Caco-2 (cell line): ENCODE results near the gene ARHGAP24. TPM values are rescaled to one million over a fixed set of nuclear protein-coding genes. Genes with fewer than 3 reads are reported as not detected.

Source experiments
- BruUV-seq: library from RNA; stranded (reverse); fragments of 400-500 nt; replicated peaks from 2 replicates; lab custom pipeline; 2021; lab: Mats Ljungman, UMichigan
- CTCF ChIA-PET: fragments of 300-600 bp; sonication (Branson Sonifier 250); formaldehyde crosslinking; loops from one replicate; lab custom pipeline; 2022; ENCODE audit warnings: antibody characterized with exemption; lab: Charles Lee
- POLR2A ChIA-PET: fragments of 300-600 bp; sonication (Branson Sonifier 250); formaldehyde crosslinking; loops from one replicate; lab custom pipeline; 2022; ENCODE audit warnings: antibody characterized with exemption; lab: Charles Lee
- DNase-seq, 2 experiments: peaks; one replicate each; pipeline versions ENCODE4 v3.0.0 to v3.0.0-alpha.2; 2020 to 2022
- H3K27me3 ChIP-seq: replicated peaks from 2 replicates; pipeline ENCODE4 v1.6.0; 2011; ENCODE audit warnings: low read length; ENCODE audit not compliant: control insufficient read depth, insufficient read depth
- H3K36me3 ChIP-seq: 2 replicates; pipeline ENCODE4 v1.5.1; 2011; ENCODE audit warnings: low read length; ENCODE audit not compliant: control insufficient read depth, insufficient read depth
- H3K4me1 ChIP-seq: fragments of 250-450 bp; sonication (Bioruptor Pico); 2 replicates; pipeline ENCODE4 v1.5.1; 2020; ENCODE audit warnings: mild to moderate bottlenecking
- H3K4me3 ChIP-seq: 2 replicates; pipeline ENCODE4 v1.5.1; 2011; ENCODE audit warnings: low read depth, mild to moderate bottlenecking, control low read depth, low read length
- H3K9me3 ChIP-seq: fragments of 250-450 bp; sonication (Bioruptor Pico); 2 replicates; pipeline ENCODE4 v1.5.1; 2020; ENCODE audit warnings: mild to moderate bottlenecking, moderate library complexity
- H3K27ac Mint-ChIP-seq: one replicate; pipeline ENCODE4 v1.8.0; 2022; ENCODE audit warnings: mixed read lengths; ENCODE audit not compliant: unreplicated experiment
- H3K27me3 Mint-ChIP-seq: one replicate; pipeline ENCODE4 v1.8.0; 2022; ENCODE audit warnings: mixed read lengths; ENCODE audit not compliant: insufficient read depth, unreplicated experiment
- H3K36me3 Mint-ChIP-seq: one replicate; pipeline ENCODE4 v1.8.0; 2022; ENCODE audit warnings: mild to moderate bottlenecking, mixed read lengths; ENCODE audit not compliant: insufficient read depth, unreplicated experiment
- H3K4me1 Mint-ChIP-seq: one replicate; pipeline ENCODE4 v1.8.0; 2022; ENCODE audit warnings: low read depth, mixed read lengths; ENCODE audit not compliant: unreplicated experiment
- H3K4me3 Mint-ChIP-seq: one replicate; pipeline ENCODE4 v1.8.0; 2022; ENCODE audit warnings: mild to moderate bottlenecking, moderate library complexity, mixed read lengths; ENCODE audit not compliant: unreplicated experiment
- H3K9me3 Mint-ChIP-seq: one replicate; pipeline ENCODE4 v1.8.0; 2022; ENCODE audit warnings: mixed read lengths; ENCODE audit not compliant: unreplicated experiment
- intact Hi-C: fragments of 100-400 bp; cut with micrococcal nuclease; formaldehyde crosslinking; loops from one replicate; pipeline ENCODE4 v1.10.0; 2022; ENCODE audit not compliant: unreplicated experiment
- total RNA-seq: library from RNA; stranded (reverse); gene quantifications from 2 replicates; pipeline ENCODE4 v1.2.3, GENCODE V29; 2022
- TF ChIP-seq, protein P1 (sequence below), 2 experiments: fragments of 200-600 bp in 1 of 2; IDR thresholded peaks; 1 replicate in 1 of 2; 2 replicates in 1 of 2; pipeline versions ENCODE4 v1.5.1 to v1.8.0; 2011 to 2022; ENCODE audit warnings: antibody characterized with exemption in 1 of 2, control low read depth in 1 of 2, inconsistent platforms in 1 of 2, low read depth in 1 of 2, low read length in 1 of 2, mild to moderate bottlenecking in 1 of 2, moderate library complexity in 1 of 2; ENCODE audit not compliant: insufficient read depth in 1 of 2, severe bottlenecking in 1 of 2, unreplicated experiment in 1 of 2

ARHGAP24 gene
- total RNA-seq, 1 experiment from 2014 or later, result 2.8 TPM

DNA sequence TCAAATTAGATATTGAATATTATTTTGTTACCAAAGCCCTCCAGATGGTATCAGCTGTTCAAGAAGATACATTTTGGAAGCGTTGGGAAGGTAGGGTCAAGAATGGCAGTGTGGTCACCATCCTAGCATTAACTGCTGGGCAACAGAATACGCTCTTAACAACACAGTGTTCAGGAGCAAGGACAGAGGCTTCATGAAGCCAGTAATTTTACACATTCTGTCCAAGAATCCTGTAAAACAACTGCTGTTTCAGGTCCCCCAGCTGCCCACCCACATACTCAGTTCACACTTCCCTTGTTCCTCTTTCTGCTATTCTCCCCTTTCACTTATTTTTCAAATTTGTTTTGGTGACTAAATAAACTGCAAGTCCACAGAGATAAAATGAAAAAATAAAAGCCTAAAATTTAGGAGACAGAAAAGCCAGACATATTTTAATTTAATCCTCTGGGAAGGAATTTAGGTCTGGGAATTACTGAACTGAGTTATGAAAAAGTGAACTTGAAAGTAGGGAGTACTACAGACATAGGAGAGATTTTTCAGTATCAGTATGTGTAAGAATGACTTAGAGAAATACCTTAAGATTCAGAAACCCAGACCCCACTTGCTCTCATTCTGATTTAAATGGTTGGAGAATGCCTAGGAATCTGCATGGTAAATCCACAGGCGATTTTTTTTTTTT is 478.2 kb downstream of the ARHGAP24 start:
- TF ChIP-seq, protein P1, sequence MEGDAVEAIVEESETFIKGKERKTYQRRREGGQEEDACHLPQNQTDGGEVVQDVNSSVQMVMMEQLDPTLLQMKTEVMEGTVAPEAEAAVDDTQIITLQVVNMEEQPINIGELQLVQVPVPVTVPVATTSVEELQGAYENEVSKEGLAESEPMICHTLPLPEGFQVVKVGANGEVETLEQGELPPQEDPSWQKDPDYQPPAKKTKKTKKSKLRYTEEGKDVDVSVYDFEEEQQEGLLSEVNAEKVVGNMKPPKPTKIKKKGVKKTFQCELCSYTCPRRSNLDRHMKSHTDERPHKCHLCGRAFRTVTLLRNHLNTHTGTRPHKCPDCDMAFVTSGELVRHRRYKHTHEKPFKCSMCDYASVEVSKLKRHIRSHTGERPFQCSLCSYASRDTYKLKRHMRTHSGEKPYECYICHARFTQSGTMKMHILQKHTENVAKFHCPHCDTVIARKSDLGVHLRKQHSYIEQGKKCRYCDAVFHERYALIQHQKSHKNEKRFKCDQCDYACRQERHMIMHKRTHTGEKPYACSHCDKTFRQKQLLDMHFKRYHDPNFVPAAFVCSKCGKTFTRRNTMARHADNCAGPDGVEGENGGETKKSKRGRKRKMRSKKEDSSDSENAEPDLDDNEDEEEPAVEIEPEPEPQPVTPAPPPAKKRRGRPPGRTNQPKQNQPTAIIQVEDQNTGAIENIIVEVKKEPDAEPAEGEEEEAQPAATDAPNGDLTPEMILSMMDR (IDR thresholded peaks at IDR 0.05; ENCODE audit: insufficient read depth in 1 of 2, low read depth in 1 of 2, low read length in 1 of 2, severe bottlenecking in 1 of 2, unreplicated experiment in 1 of 2), result no peak
- no peaks in the 10 kb centered on the region for H3K36me3 Mint-ChIP-seq
- no peak overlapping the region for H3K4me3 Mint-ChIP-seq
- Histone ChIP-seq H3K4me1 (peaks cover 4% of the 10 kb centered on the region; the same call in 1 of the 2 replicates), H3K36me3 (no peaks in the 10 kb centered on the region), H3K9me3 (no peaks in the 10 kb centered on the region; the same call in 1 of the 2 replicates), H3K27me3 (no peaks in the 10 kb centered on the region), H3K4me3 (no peak overlapping the region)
- H3K9me3 Mint-ChIP-seq, result no peaks in the 10 kb centered on the region
- no peak for DNase-seq
- ChIA-PET CTCF (no interaction called here), POLR2A (no interaction called here)
- intact Hi-C loops, result no loop called here
- peaks cover 6% of the 10 kb centered on the region for H3K4me1 Mint-ChIP-seq
- no peaks in the 10 kb centered on the region for H3K27me3 Mint-ChIP-seq
- no peak overlapping the region for H3K27ac Mint-ChIP-seq
- no TSS peak for BruUV-seq

DNA sequence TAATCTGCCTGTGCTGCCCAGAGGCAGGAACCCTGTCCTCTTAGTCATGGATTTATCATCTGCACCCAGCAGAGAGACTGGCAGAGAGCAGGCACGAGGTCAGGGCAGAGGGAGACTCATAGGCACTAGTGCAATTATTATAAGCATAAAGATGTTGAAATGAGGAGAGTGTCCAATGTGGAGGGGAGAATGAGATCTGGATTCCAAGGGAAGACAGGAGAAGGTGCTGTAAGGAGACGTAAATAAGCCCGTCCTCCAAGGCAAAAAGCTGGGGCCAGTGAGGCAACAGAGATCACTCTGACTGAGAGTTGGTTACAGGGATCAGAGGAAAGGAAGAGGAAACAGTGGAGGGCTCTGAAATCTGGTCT is 478.7 kb downstream of the ARHGAP24 start:
- Mint-ChIP-seq H3K4me1 (peaks cover 6% of the 10 kb centered on the region), H3K9me3 (no peaks in the 10 kb centered on the region), H3K27me3 (no peaks in the 10 kb centered on the region), H3K36me3 (no peaks in the 10 kb centered on the region), H3K4me3 (no peak overlapping the region), H3K27ac (no peak overlapping the region)
- H3K9me3 ChIP-seq, result no peaks in the 10 kb centered on the region; the same call in 1 of the 2 replicates
- TF ChIP-seq, protein P1 (IDR thresholded peaks at IDR 0.05; ENCODE audit: insufficient read depth in 1 of 2, low read depth in 1 of 2, low read length in 1 of 2, severe bottlenecking in 1 of 2, unreplicated experiment in 1 of 2), result no peak
- no peak overlapping the region for H3K4me3 ChIP-seq
- no peak for DNase-seq
- ChIA-PET POLR2A (no interaction called here), CTCF (no interaction called here)
- H3K27me3 ChIP-seq, result no peaks in the 10 kb centered on the region
- no peaks in the 10 kb centered on the region for H3K36me3 ChIP-seq
- intact Hi-C loops, result no loop called here
- BruUV-seq, result no TSS peak
- H3K4me1 ChIP-seq, result peaks cover 4% of the 10 kb centered on the region; the same call in 1 of the 2 replicates

DNA sequence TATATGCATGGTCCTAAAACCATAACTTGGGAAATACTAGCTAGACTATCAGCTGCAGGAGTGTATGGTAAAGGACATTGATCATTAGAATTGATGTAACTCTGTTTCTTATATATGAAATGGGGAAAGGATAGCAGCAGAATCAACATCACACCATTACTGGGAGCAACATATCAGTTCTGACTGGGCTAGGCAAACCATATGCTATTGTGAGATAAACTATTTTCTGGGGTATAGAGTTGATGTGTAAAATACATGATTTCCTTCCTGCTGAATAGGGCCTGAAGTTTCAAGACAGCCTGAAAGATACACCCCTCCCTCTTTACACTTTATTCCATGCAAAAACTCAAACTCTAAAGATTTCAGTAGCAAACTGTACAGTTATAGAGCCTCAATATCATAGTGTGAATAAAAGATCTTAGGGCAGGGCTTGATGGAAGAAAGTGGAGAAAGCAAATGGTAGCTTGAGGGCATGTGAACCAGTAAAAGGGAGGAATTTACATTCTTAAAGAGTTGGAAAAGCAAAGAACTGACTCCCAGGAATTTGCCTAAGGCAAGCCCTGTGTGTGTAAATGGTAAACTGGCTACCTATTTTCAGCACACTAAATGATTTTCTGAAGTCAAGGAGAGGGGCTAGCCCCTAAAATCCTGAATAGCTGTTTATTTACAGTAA is 480.8 kb downstream of the ARHGAP24 start:
- H3K4me1 Mint-ChIP-seq, result peaks cover 6% of the 10 kb centered on the region
- Histone ChIP-seq H3K9me3 (no peaks in the 10 kb centered on the region; the same call in 1 of the 2 replicates), H3K4me3 (no peak overlapping the region), H3K27me3 (no peaks in the 10 kb centered on the region), H3K4me1 (peaks cover 4% of the 10 kb centered on the region; the same call in 1 of the 2 replicates), H3K36me3 (no peaks in the 10 kb centered on the region)
- TF ChIP-seq, protein P1 (IDR thresholded peaks at IDR 0.05; ENCODE audit: insufficient read depth in 1 of 2, low read depth in 1 of 2, low read length in 1 of 2, severe bottlenecking in 1 of 2, unreplicated experiment in 1 of 2), result no peak
- H3K36me3 Mint-ChIP-seq, result no peaks in the 10 kb centered on the region
- no peaks in the 10 kb centered on the region for H3K27me3 Mint-ChIP-seq
- DNase-seq, result no peak
- no TSS peak for BruUV-seq
- intact Hi-C loops, result no loop called here
- no peak overlapping the region for H3K27ac Mint-ChIP-seq
- POLR2A ChIA-PET, result no interaction called here
- no peaks in the 10 kb centered on the region for H3K9me3 Mint-ChIP-seq
- CTCF ChIA-PET, result no interaction called here
- H3K4me3 Mint-ChIP-seq, result no peak overlapping the region
